T-helper 17 cell (primary cell): ENCODE data around the gene KDF1. TPM values are rescaled to one million over a fixed set of nuclear protein-coding genes. Genes with fewer than 3 reads are reported as not detected.

Experiments
- ATAC-seq: fragments of 150-1000 bp; cut with Tn5 transposase; 2 replicates; pipeline ENCODE4 v1.10.0; 2021; ENCODE audit warnings: mild to moderate bottlenecking, moderate library complexity
- DNase-seq, 3 donors: peaks; one replicate each; pipeline versions ENCODE4 v3.0.0 to v3.0.0-alpha.2; 2020 to 2021
- H3K9me3 ChIP-seq: one replicate; pipeline ENCODE4 v1.7.0; 2013; ENCODE audit warnings: low read length, mild to moderate bottlenecking; ENCODE audit not compliant: control insufficient read depth, poor library complexity, severe bottlenecking
- H3K27ac Mint-ChIP-seq: one replicate; pipeline ENCODE4 v1.8.0; 2022; ENCODE audit warnings: mild to moderate bottlenecking, moderate library complexity, mixed read lengths
- H3K27me3 Mint-ChIP-seq: one replicate; pipeline ENCODE4 v1.8.0; 2022; ENCODE audit warnings: mixed read lengths
- H3K36me3 Mint-ChIP-seq: one replicate; pipeline ENCODE4 v1.8.0; 2022; ENCODE audit warnings: low read depth, mixed read lengths
- H3K4me1 Mint-ChIP-seq: one replicate; pipeline ENCODE4 v1.8.0; 2022; ENCODE audit warnings: mild to moderate bottlenecking, mixed read lengths
- H3K4me3 Mint-ChIP-seq: one replicate; pipeline ENCODE4 v1.8.0; 2022; ENCODE audit warnings: mild to moderate bottlenecking, moderate library complexity, mixed read lengths
- total RNA-seq, 4 donors: library from RNA in 2 of 4; stranded (reverse) in 2 of 4; gene quantifications; one replicate each; pipeline ENCODE4 v1.2.3 and lab custom pipeline; 2022 to 2026

Gene KDF1
- total RNA-seq, 2 donors from 2014 or later, result 0.62 to 1.3 TPM

GRCh38 chr1:26984291-26984690 lies 24.0 kb upstream of the KDF1 start:
- no peaks in the 10 kb centered on the region for H3K9me3 ChIP-seq
- H3K4me3 Mint-ChIP-seq, result no peak overlapping the region
- DNase-seq (no peak), ATAC-seq (no peak)
- no peak overlapping the region for H3K27ac Mint-ChIP-seq
- peaks cover 20% of the 10 kb centered on the region for H3K27me3 Mint-ChIP-seq
- H3K4me1 Mint-ChIP-seq, result peaks cover 6% of the 10 kb centered on the region
- H3K36me3 Mint-ChIP-seq, result peaks cover 3% of the 10 kb centered on the region

DNA sequence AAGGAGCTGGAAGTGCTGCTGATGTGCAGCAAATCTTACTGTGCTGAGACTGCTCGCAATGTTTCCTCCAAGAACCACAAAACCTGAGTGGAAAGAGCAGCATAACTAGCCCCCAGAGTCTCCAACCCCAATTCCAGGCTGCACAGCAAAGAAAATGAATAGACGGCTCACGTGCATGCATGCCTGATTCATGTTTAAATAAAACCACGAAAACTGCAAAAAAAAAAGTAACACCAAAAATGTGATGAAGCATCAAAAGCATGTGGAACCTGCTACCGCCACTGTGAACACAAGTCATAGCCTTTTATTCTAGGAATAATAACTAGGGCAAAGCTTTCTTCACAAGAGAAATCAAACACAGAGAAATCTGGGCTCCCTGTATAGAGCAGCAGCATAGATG lies 23.6 kb upstream of the KDF1 start:
- Mint-ChIP-seq H3K27ac (no peak overlapping the region), H3K27me3 (peaks cover 19% of the 10 kb centered on the region), H3K4me3 (no peak overlapping the region), H3K36me3 (peaks cover 4% of the 10 kb centered on the region), H3K4me1 (peaks cover 6% of the 10 kb centered on the region)
- DNase-seq (no peak), ATAC-seq (no peak)
- H3K9me3 ChIP-seq, result no peaks in the 10 kb centered on the region

DNA sequence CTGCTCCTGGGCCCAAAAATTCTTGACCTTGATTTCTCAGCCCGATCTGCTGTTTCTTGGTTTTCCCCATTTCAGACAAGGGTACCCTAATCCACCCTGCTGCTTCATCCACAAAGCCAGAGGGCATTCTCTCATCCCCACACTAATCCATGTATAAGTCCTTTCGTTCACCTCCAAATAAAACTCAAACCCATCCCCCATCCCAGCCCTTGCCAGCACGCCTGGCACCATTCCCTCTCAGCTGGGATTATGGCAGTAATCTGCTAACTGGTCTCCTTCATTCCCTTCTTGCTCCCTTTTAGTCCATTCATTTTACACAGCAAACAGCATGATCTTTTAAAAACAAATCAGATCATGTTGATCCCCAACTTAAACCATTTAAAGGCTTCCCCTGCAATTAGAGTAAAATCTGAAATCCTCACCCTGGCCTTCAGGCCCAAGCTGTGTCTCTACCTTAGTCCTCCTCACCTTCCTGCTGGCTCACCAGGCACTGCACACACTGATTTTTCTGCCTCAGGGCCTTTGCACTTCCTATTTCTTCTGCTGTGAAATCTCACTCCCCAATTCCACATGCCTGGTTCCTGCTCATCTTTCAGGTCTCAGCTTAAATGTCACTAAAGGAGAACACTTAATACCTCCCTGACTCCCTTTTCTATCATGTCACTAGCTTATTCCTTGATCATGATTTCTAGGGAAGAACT lies 21.0 kb upstream of the KDF1 start:
- ATAC-seq, result no peak
- H3K9me3 ChIP-seq, result no peaks in the 10 kb centered on the region
- peaks cover 9% of the 10 kb centered on the region for H3K27me3 Mint-ChIP-seq
- peaks cover 6% of the 10 kb centered on the region for H3K4me1 Mint-ChIP-seq
- no peak overlapping the region for H3K27ac Mint-ChIP-seq
- H3K4me3 Mint-ChIP-seq, result no peak overlapping the region
- H3K36me3 Mint-ChIP-seq, result peaks cover 4% of the 10 kb centered on the region
- no peak for DNase-seq

DNA sequence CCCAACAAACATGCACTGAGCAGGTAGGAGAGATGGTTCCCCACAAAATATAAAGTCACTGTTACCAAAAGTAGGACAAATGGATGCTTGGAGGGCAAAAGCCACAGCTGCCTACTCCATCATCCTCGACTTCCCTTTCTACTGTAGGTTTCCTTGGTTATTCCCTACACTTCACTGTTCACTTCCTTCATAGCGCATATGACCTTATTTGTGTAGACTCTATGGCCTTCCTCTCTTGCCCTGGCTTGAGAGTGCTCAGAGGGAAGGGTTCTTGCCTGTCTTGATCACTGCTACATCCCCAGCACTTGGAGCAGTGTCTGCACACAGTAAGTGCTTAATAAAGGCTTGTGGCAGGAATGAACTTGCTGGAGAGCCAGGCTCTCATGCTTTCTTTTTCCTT lies 18.6 kb upstream of the KDF1 start:
- ATAC-seq (no peak), DNase-seq (no peak)
- H3K4me3 Mint-ChIP-seq, result no peak overlapping the region
- H3K4me1 Mint-ChIP-seq, result peaks cover 6% of the 10 kb centered on the region
- peaks cover 4% of the 10 kb centered on the region for H3K36me3 Mint-ChIP-seq
- H3K27ac Mint-ChIP-seq, result no peak overlapping the region
- no peaks in the 10 kb centered on the region for H3K9me3 ChIP-seq
- peaks cover 9% of the 10 kb centered on the region for H3K27me3 Mint-ChIP-seq

GRCh38 chr1:26976621-26977510 lies 16.6 kb upstream of the KDF1 start:
- no peaks in the 10 kb centered on the region for H3K9me3 ChIP-seq
- ATAC-seq (no peak), DNase-seq (no peak)
- Mint-ChIP-seq H3K27ac (no peak overlapping the region), H3K4me3 (no peak overlapping the region), H3K4me1 (peaks cover 12% of the 10 kb centered on the region), H3K27me3 (peaks cover 9% of the 10 kb centered on the region), H3K36me3 (peaks cover 4% of the 10 kb centered on the region)

- no peaks in the 10 kb centered on the region for H3K9me3 ChIP-seq
- Mint-ChIP-seq H3K36me3 (no peaks in the 10 kb centered on the region), H3K4me1 (peaks cover 6% of the 10 kb centered on the region), H3K4me3 (no peak overlapping the region), H3K27ac (no peak overlapping the region), H3K27me3 (peaks cover 20% of the 10 kb centered on the region)
- DNase-seq (no peak), ATAC-seq (no peak)
These were observed 12.6 kb upstream of the KDF1 start for GRCh38 chr1:26972821-26973220.

- no peaks in the 10 kb centered on the region for H3K9me3 ChIP-seq
- no peak overlapping the region for H3K4me3 Mint-ChIP-seq
- no peak for ATAC-seq
- no peak for DNase-seq
- H3K27me3 Mint-ChIP-seq, result peaks cover 20% of the 10 kb centered on the region
- H3K27ac Mint-ChIP-seq, result no peak overlapping the region
- H3K4me1 Mint-ChIP-seq, result peaks cover 6% of the 10 kb centered on the region
- H3K36me3 Mint-ChIP-seq, result no peaks in the 10 kb centered on the region
These were observed 12.1 kb upstream of the KDF1 start for GRCh38 chr1:26972390-26972789.

GRCh38 chr1:26971590-26971989 lies 11.3 kb upstream of the KDF1 start:
- Mint-ChIP-seq H3K27ac (no peak overlapping the region), H3K36me3 (no peaks in the 10 kb centered on the region), H3K4me3 (no peak overlapping the region), H3K4me1 (peaks cover 7% of the 10 kb centered on the region), H3K27me3 (peaks cover 23% of the 10 kb centered on the region)
- no peaks in the 10 kb centered on the region for H3K9me3 ChIP-seq
- no peak for DNase-seq
- no peak for ATAC-seq

DNA sequence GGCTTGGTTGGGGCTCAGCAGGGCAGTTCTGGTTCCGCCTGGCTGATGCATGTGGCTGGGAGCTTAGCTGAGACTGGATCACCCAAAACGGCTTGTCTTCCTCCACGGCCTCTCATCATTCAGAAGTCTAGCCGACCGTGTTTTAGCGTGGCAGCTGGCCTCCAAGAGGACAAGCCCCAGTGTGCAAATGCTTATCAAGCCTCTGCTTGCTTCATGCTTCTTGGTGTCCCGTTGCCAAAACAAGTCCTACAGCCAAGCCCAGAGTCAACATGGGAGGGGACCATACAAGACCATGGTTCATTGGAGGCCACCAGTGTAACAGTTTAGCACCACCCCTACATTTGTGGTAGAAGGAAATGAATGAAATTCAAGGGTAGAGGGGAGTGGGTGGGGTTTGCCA lies 10.5 kb upstream of the KDF1 start:
- Mint-ChIP-seq H3K4me1 (peaks cover 8% of the 10 kb centered on the region), H3K36me3 (no peaks in the 10 kb centered on the region), H3K27me3 (peaks cover 31% of the 10 kb centered on the region), H3K27ac (no peak overlapping the region), H3K4me3 (no peak overlapping the region)
- DNase-seq (no peak), ATAC-seq (no peak)
- H3K9me3 ChIP-seq, result no peaks in the 10 kb centered on the region

- H3K27ac Mint-ChIP-seq, result no peak overlapping the region
- peaks cover 7% of the 10 kb centered on the region for H3K4me1 Mint-ChIP-seq
- H3K27me3 Mint-ChIP-seq, result peaks cover 53% of the 10 kb centered on the region
- H3K4me3 Mint-ChIP-seq, result no peak overlapping the region
- ATAC-seq (no peak), DNase-seq (no peak)
- no peaks in the 10 kb centered on the region for H3K9me3 ChIP-seq
- H3K36me3 Mint-ChIP-seq, result peaks cover 2% of the 10 kb centered on the region
These were observed 5.4 kb upstream of the KDF1 start for GRCh38 chr1:26965628-26966027.

- no peak for ATAC-seq
- Mint-ChIP-seq H3K4me1 (peaks cover 9% of the 10 kb centered on the region), H3K27ac (no peak overlapping the region), H3K4me3 (no peak overlapping the region), H3K36me3 (peaks cover 2% of the 10 kb centered on the region), H3K27me3 (peaks cover 48% of the 10 kb centered on the region)
- DNase-seq, result no peak
- H3K9me3 ChIP-seq, result no peaks in the 10 kb centered on the region
These were observed 4.9 kb upstream of the KDF1 start for GRCh38 chr1:26965213-26965612.

- Mint-ChIP-seq H3K4me1 (peaks cover 9% of the 10 kb centered on the region), H3K4me3 (no peak overlapping the region), H3K27ac (no peak overlapping the region), H3K27me3 (peaks cover 35% of the 10 kb centered on the region), H3K36me3 (peaks cover 2% of the 10 kb centered on the region)
- H3K9me3 ChIP-seq, result no peaks in the 10 kb centered on the region
- DNase-seq, result no peak
- no peak for ATAC-seq
These were observed 1.6 kb upstream of the KDF1 start for GRCh38 chr1:26961826-26962225.

DNA sequence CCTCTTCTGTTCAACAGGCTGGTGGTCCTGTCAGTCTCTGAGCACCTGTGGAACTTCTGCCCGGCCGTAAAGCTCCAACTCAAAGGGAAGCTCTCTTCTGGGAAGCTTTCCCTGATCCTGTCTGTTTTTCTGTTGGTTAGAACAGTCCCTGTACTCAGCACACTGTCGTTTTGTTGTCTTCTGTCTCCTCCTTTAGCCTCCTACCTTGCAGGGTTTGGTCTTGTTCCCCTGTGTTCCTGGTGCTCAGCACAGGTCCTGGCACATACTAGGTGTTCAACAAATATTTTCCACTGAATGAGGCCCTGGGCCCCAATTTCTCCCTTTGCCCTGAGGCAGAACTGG lies 328 bp upstream of the KDF1 start:
- H3K9me3 ChIP-seq, result no peaks in the 10 kb centered on the region
- H3K36me3 Mint-ChIP-seq, result peaks cover 2% of the 10 kb centered on the region
- ATAC-seq (no peak), DNase-seq (no peak)
- peak overlapping the region; percentile 92 for H3K4me3 Mint-ChIP-seq
- H3K27me3 Mint-ChIP-seq, result peaks cover 23% of the 10 kb centered on the region
- peaks cover 6% of the 10 kb centered on the region for H3K4me1 Mint-ChIP-seq
- no peak overlapping the region for H3K27ac Mint-ChIP-seq

DNA sequence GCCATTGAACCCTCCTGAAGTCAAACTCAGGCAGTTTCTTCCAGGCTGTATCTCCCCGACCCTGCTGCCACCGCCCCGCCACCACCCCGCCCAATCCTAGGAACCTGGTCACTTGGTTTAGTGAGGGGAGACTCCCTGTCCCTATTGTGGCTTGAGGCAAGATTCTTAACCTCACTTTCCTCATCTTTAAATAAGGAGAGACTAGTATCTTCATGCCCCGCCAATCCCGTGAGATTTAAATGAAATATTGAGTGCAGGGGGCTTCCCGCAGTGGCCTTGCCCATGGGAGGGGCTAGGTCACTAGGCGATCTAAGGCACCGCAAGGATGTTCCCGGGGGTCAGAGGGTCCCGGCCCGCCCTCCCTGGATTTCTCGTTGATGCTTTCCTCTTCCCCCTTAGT lies 998 bp downstream of the KDF1 start:
- H3K4me1 Mint-ChIP-seq, result peaks cover 6% of the 10 kb centered on the region
- no peak for DNase-seq
- no peaks in the 10 kb centered on the region for H3K9me3 ChIP-seq
- peaks cover 16% of the 10 kb centered on the region for H3K27me3 Mint-ChIP-seq
- no peak for ATAC-seq
- H3K4me3 Mint-ChIP-seq, result peak overlapping the region; percentile 61
- H3K36me3 Mint-ChIP-seq, result peaks cover 2% of the 10 kb centered on the region
- H3K27ac Mint-ChIP-seq, result no peak overlapping the region
